Dedifferentiated amniotic fluid mesenchymal stem cell (primary cell): Measurements from ENCODE around the gene NDRG4.
A peak's percentile ranks its signal among the peaks of the same experiment; 100 is the strongest.
"Not testable (repeated sequence)": the region's sequence is repeated elsewhere in the genome, so short reads cannot be mapped to it uniquely, and the experiment has no call there.

Experiments
- DNase-seq: peaks from one replicate; pipeline ENCODE4 v3.0.0-alpha.2; 2016; ENCODE audit errors: extremely low spot score

The NDRG4 gene

GRCh38 chr16:58464916-58465731 lies 34.8 kb upstream of the NDRG4 start:
- no peak for DNase-seq

GRCh38 chr16:58465817-58466216 lies 34.1 kb upstream of the NDRG4 start:
- DNase-seq = no peak

- no peak for DNase-seq
These were observed 33.5 kb upstream of the NDRG4 start for GRCh38 chr16:58466396-58466795.

- DNase-seq = no peak
These were observed 32.0 kb upstream of the NDRG4 start for GRCh38 chr16:58467905-58468304.

GRCh38 chr16:58471209-58471975 lies 28.6 kb upstream of the NDRG4 start:
- DNase-seq = no peak

DNA sequence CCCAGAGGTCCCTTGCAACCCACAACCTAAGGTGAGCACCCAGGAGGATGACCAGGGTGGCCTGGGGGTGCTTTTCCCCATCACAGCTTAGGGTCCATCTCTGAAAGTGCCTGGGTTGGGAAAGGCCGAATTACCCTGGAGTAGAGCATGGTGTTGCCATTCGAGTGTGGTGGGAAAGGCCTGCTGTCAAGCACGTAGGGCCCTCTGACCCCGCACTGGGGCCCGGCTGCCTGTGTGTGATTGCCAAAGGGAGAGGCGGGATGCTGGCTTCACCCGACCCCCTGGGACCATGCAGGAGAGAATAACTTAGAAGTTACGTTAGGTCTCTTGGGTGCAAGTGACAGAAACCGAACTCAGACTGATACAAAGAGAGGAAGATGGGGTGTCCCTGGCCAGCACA lies 27.7 kb upstream of the NDRG4 start:
- no peak for DNase-seq

- DNase-seq = no peak
These were observed 27.1 kb upstream of the NDRG4 start for GRCh38 chr16:58472827-58473226.

GRCh38 chr16:58474296-58474695 lies 25.6 kb upstream of the NDRG4 start:
- no peak for DNase-seq

GRCh38 chr16:58475091-58475619 lies 24.8 kb upstream of the NDRG4 start:
- DNase-seq = no peak

- no peak for DNase-seq
These were observed 23.2 kb upstream of the NDRG4 start for GRCh38 chr16:58476791-58477190.

- DNase-seq = no peak
These were observed 21.5 kb upstream of the NDRG4 start for GRCh38 chr16:58478427-58478826.

GRCh38 chr16:58481226-58481869 lies 18.6 kb upstream of the NDRG4 start:
- no peak for DNase-seq

GRCh38 chr16:58481931-58482330 lies 18.0 kb upstream of the NDRG4 start:
- no peak for DNase-seq

DNA sequence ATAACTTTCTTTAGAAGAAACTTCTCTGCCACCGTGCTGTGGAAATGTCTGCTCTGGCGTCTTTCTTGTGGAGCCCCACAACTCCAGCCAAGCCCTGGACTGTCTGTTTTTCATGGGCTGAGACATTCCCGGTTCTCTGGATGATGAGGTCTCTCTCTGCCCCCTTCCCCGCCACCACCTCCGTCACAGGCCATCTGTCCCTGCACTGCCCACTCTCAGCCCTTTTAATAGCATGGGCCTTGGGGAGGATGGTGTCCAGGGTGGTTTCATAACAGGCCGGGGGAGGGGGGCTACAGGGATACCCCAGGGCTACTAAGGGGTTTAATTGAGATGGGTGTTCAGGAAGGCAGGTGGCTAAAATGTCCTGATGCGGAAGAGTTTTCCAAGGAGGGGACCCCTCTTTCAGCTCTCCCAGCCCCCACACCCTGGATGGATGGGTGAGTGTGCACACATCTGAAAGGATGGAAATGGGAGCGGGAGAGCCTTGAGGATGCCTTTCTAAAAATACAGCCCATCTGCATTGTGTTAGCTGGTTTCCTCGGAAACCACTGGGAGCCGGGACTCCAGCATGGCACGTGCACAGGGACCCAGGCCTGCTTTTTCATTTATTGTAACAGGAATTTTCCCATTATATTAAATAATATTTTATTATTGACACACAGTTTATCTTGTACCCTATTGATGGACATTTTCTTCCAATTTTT lies 14.6 kb upstream of the NDRG4 start:
- DNase-seq = no peak

DNA sequence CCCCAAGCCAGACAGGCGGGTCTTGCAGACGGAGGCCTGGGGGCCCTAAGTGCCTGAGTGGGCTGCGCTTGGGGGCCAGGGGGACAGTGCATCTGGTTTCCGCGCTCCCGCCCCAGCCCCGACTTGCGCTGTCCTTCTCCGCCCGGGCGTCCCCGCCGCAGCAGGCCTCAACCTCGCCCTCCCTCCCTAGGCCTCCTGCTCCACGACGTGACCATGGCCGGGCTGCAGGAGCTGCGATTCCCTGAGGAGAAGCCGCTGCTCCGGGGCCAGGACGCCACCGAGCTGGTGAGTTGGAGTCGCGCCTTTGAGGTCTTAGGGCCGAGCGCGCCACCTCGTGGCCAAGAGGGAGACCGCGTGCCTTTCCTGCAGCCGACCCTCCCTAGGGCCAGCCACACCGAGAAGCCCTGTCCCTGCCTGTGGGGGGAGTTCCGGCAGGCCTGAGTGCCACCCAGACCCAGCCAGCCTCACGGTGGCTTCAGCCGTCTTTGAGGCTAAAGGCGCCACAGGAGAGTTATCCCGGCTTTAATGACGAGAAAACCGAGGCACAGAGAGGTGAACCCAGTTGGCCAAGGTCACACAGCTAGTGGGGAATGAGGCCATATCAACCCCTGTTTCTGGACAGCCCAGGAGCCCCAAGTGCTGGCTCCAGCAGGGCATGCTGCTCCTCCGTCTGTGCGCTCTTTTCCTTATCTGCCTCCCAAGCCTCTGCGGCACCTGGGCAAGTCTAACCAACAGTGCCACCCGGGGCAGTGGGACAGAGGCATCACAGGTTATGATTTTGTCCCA lies 12.2 kb upstream of the NDRG4 start:
- peak; percentile 75 for DNase-seq

DNA sequence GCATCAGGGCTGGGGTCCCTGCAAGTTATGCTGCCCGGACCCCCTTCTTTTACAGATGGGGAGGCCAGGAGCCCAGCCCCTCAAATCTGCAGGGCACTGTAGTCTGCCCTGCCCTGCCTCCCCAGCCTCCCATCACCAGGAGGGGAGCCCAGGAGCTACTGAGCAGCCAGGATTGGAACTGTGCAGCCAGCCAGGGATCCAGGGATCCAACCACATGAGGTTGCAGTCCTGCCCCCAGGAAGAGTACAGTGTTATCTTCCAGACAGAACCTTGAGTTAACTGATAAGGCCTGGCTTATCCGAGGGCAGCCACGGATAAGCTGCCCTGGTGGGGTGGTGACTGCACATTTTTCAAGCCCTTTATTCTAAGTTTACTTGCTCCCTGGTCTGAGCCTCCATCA lies 11.4 kb upstream of the NDRG4 start:
- DNase-seq = no peak

DNA sequence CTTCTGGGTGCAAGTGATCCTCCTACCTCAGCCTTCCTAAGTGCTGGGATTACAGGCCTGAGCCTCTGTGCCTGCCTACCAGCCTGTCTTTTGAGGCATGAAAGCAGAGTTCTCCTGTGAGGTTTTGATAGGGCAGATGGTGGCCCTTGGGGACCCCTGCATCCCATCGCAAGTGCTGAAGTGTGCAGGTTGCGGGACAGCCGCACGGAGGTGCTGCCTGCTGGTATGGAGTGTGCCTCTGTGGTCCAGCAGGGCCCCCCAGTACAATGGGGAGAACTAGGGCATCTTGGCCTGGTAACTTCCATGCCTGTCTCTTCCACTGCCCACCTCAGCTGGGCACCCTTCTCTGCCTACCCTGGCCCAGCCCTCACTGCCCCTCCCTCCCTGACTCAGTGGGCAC lies 9.9 kb upstream of the NDRG4 start:
- no peak for DNase-seq

GRCh38 chr16:58490539-58490938 lies 9.4 kb upstream of the NDRG4 start:
- not testable (repeated sequence) for DNase-seq

DNA sequence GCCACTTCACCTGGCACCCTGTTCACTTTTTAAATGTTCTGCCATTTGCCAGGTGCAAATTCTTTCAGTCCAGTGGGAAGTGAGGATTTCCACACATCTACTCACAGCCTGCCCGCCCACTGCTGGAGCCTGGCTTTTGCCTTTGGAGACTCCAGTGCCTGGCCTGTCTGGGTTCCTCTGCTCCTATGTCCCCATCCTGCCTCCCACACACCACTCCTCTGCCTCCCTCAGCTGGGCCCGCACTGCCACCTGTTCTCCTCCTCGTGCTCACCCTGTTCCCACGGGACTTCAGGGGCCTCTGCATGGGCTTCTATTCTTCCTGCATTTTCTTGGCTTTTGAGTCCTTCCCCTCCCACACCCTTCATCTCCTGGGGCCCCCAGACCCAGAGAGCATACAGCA lies 7.9 kb upstream of the NDRG4 start:
- DNase-seq = no peak

GRCh38 chr16:58492735-58493134 lies 7.2 kb upstream of the NDRG4 start:
- DNase-seq = no peak
